GM12878 (cell line): ENCODE measurements around the gene PTPRD. TPM values are rescaled to one million over a fixed set of nuclear protein-coding genes. Genes with fewer than 3 reads are reported as not detected.

Experiments
- ATAC-seq: fragments of 200-7000 bp; cut with Tn5 transposase; 3 replicates; pipeline ENCODE4 v1.9.1; 2020; ENCODE audit warnings: mild to moderate bottlenecking, moderate library complexity
- BruUV-seq: library from RNA; stranded (reverse); fragments of 400-500 nt; replicated peaks from 2 replicates; lab custom pipeline; 2021; lab: Mats Ljungman, UMichigan
- CTCF ChIA-PET: fragments of 300-600 bp; sonication (Branson Sonifier 250); formaldehyde crosslinking; extraction: SDS; loops from one replicate; lab custom pipeline; 2021; ENCODE audit warnings: inconsistent platforms; lab: Yijun Ruan, JAX
- POLR2A ChIA-PET: fragments of 350-600 bp; formaldehyde crosslinking; extraction: SDS; loops from one replicate; lab custom pipeline; 2021; ENCODE audit warnings: inconsistent platforms; lab: Charles Lee
- RAD21 ChIA-PET: fragments of 300-600 bp; sonication (Branson Sonifier 250); formaldehyde crosslinking; loops from one replicate; lab custom pipeline; 2023; ENCODE audit warnings: antibody characterized with exemption; ENCODE audit not compliant: unreplicated experiment; lab: Charles Lee
- SMC1A ChIA-PET: fragments of 300-600 bp; sonication (Branson Sonifier 250); formaldehyde crosslinking; loops from one replicate; lab custom pipeline; 2023; ENCODE audit not compliant: unreplicated experiment, uncharacterized antibody; lab: Charles Lee
- DNase-seq: peaks from one replicate; pipeline ENCODE4 v3.0.0-alpha.2; 2011; ENCODE audit warnings: low read depth, low spot score
- FAIRE-seq: peaks from 3 replicates; lab custom pipeline; 2011; peaks lifted over from hg19 to GRCh38; lab: Jason Lieb, UNC
- H2AFZ ChIP-seq: 2 replicates; pipeline ENCODE4 v1.6.0; 2011; ENCODE audit warnings: low read depth, low read length, control low read depth; ENCODE audit not compliant: control insufficient read depth
- H3K27ac ChIP-seq: 2 replicates; pipeline ENCODE4 v1.5.1; 2011; ENCODE audit warnings: control low read depth; ENCODE audit not compliant: control insufficient read depth, insufficient read depth
- H3K27me3 ChIP-seq, 2 experiments: replicated peaks in 1 of 2; 2 replicates each; pipeline versions ENCODE4 v1.6.0 to v1.6.1; 2011; ENCODE audit warnings: low read length in 1 of 2; ENCODE audit not compliant: control insufficient read depth in 2 of 2, insufficient read depth in 2 of 2
- H3K36me3 ChIP-seq, 2 experiments: 2 replicates each; pipeline ENCODE4 v1.5.1; 2011; ENCODE audit warnings: low read length in 1 of 2; ENCODE audit not compliant: control insufficient read depth in 2 of 2, insufficient read depth in 2 of 2
- H3K4me1 ChIP-seq: 2 replicates; pipeline ENCODE4 v1.6.1; 2011; ENCODE audit warnings: mild to moderate bottlenecking, low read length, moderate library complexity, mixed read lengths; ENCODE audit not compliant: control insufficient read depth, insufficient read depth
- H3K4me2 ChIP-seq: 2 replicates; pipeline ENCODE4 v1.6.0; 2011; ENCODE audit warnings: control low read depth; ENCODE audit not compliant: control insufficient read depth, insufficient read depth
- H3K4me3 ChIP-seq: fragments of 200-600 bp; sonication (generic); 2 replicates; pipeline ENCODE4 v1.5.1; 2016
- H3K79me2 ChIP-seq: 2 replicates; pipeline ENCODE4 v1.6.0; 2011; ENCODE audit warnings: low read length; ENCODE audit not compliant: control insufficient read depth, insufficient read depth
- H3K9ac ChIP-seq: 2 replicates; pipeline ENCODE4 v1.8.0; 2011; ENCODE audit warnings: low read length, control low read depth, mixed read lengths; ENCODE audit not compliant: control insufficient read depth, insufficient read depth
- H3K9me3 ChIP-seq: replicated peaks from 3 replicates; pipeline ENCODE4 v1.5.1; 2011; ENCODE audit warnings: mild to moderate bottlenecking, low read length; ENCODE audit not compliant: control insufficient read depth, insufficient read depth
- H4K20me1 ChIP-seq: 2 replicates; pipeline ENCODE4 v1.6.0; 2011; ENCODE audit not compliant: control insufficient read depth, insufficient read depth
- PML ChIP-seq: IDR thresholded peaks from 2 replicates; pipeline ENCODE4 v1.6.1; 2012; ENCODE audit warnings: low read length, inconsistent platforms
- RB1 ChIP-seq: fragments of 450-650 bp; formaldehyde crosslinking; IDR thresholded peaks from 2 replicates; pipeline ENCODE4 v1.6.1; 2017; ENCODE audit warnings: mild to moderate bottlenecking, borderline replicate concordance
- RUNX3 ChIP-seq: IDR thresholded peaks from 2 replicates; pipeline ENCODE4 v1.6.1; 2012; ENCODE audit warnings: low read length, inconsistent platforms
- SIN3A ChIP-seq: IDR thresholded peaks from 2 replicates; pipeline ENCODE4 v1.6.1; 2012; ENCODE audit warnings: low read depth, low read length, improper control_type of control experiment
- SPI1 ChIP-seq: IDR thresholded peaks from 2 replicates; pipeline ENCODE4 v1.6.1; 2011; ENCODE audit warnings: low read depth, mild to moderate bottlenecking, low read length, moderate library complexity, borderline replicate concordance; ENCODE audit not compliant: insufficient read depth
- SUPT20H ChIP-seq: IDR thresholded peaks from 2 replicates; pipeline ENCODE4 v1.6.1; 2011; ENCODE audit warnings: low read depth, mild to moderate bottlenecking, low read length, moderate library complexity, borderline replicate concordance; ENCODE audit not compliant: control insufficient read depth
- TCF7 ChIP-seq: IDR thresholded peaks from 2 replicates; pipeline ENCODE4 v1.6.1; 2014; ENCODE audit warnings: antibody characterized with exemption, borderline replicate concordance
- ZBTB40 ChIP-seq: fragments of 450-650 bp; IDR thresholded peaks from 2 replicates; pipeline ENCODE4 v1.6.1; 2016; ENCODE audit warnings: mild to moderate bottlenecking, moderate library complexity, borderline replicate concordance
- WGBS: methylation state at CpG from one replicate; pipeline ENCODE4 v1.1.6; 2016; ENCODE audit warnings: low lambda C conversion rate; ENCODE audit not compliant: insufficient replicate concordance, insufficient coverage; ENCODE audit errors: missing lambda C conversion rate; 5-methylcytosine and 5-hydroxymethylcytosine counted together
- in situ Hi-C: fragments of 300-500 bp; cut with MboI; formaldehyde crosslinking; loops from 9 replicates; pipeline ENCODE4 v1.14.3; 2018; ENCODE audit warnings: mixed read lengths
- intact Hi-C: fragments of 100-400 bp; cut with micrococcal nuclease; formaldehyde crosslinking; loops from one replicate; pipeline ENCODE4 v1.14.2; 2022; ENCODE audit not compliant: unreplicated experiment
- polyA plus RNA-seq, 11 experiments: library from polyadenylated mRNA; depleted of rRNA in 4 of 11; unstranded in 6 of 11; stranded (reverse) in 5 of 11; fragments of >200 nt; fragmentation: Nextera tagmentation in 4 of 11; fragmentation: Illumina TruSeq in 1 of 11; extraction: Ambion mirVana in 4 of 11; extraction: Trizol in 1 of 11; gene quantifications; 1 replicate in 1 of 11; 2 replicates in 10 of 11; pipeline versions ENCODE4 v1.2.1 to v1.2.3, GENCODE V29; 2011 to 2016; ENCODE audit warnings: inconsistent platforms in 2 of 11, missing spikeins in 2 of 11, low read depth in 1 of 11
- total RNA-seq, 4 experiments: library from RNA; depleted of rRNA in 3 of 4; stranded (reverse); fragments of >200 nt in 3 of 4; fragmentation: Illumina TruSeq in 1 of 4; extraction: Trizol in 1 of 4; gene quantifications; 2 replicates each; pipeline versions ENCODE4 v1.2.1 to v1.2.3, GENCODE V29; 2013 to 2021

Gene PTPRD
- total and polyA plus RNA-seq, 10 of the 15 experiments (the other 5 are each of a cell fraction or from before 2014, with no cell fraction given), result under 0.01 to 0.05 (median 0.01) TPM; not detected in 7

GRCh38 chr9:9892217-9892616, 720.6 kb downstream of the PTPRD start (continued):
- TF ChIP-seq ZBTB40 (no peak), TCF7 (no peak), RB1 (no peak), SPI1 (no peak), SIN3A (no peak), PML (no peak), SUPT20H (no peak)
- TF ChIP-seq, all 136 proteins: peak for 0

- DNase-seq, result no peak
- RAD21 ChIA-PET, result no interaction called here
- Histone ChIP-seq H3K9ac (no peak overlapping the region), H4K20me1 (no peaks in the 10 kb centered on the region), H3K36me3 (no peaks in the 10 kb centered on the region), H2AFZ (no peak overlapping the region), H3K4me2 (no peak overlapping the region), H3K27ac (no peak overlapping the region), H3K4me1 (no peaks in the 10 kb centered on the region), H3K9me3 (no peaks in the 10 kb centered on the region), H3K79me2 (no peaks in the 10 kb centered on the region), H3K27me3 (no peaks in the 10 kb centered on the region), H3K4me3 (no peak overlapping the region)
- POLR2A ChIA-PET, result no interaction called here
- no peak for FAIRE-seq
- SMC1A ChIA-PET, result interaction anchor here (0.9 kb wide), 1 partner anchor 12 kb away, joined by 3 read pairs; no protein-coding TSS in a partner anchor
- 0 out of 2 replicates have a peak, but pooled peaks have one; percentile 8 for TF ChIP-seq RUNX3
- TF ChIP-seq SPI1, result no peak
- no TSS peak for BruUV-seq
- 98% methylated on average over 2 of the region's 2 CpGs for WGBS
- ATAC-seq, result no peak
- CTCF ChIA-PET, result interaction anchor here (0.5 kb wide), 1 partner anchor 105 kb away, joined by 3 read pairs; no protein-coding TSS in a partner anchor
- in situ Hi-C loops, result no loop called here
- intact Hi-C loops, result no loop called here
Measured at GRCh38 chr9:9881692-9882091, 731.1 kb downstream of the PTPRD start.
